Caco-2 (cell line): Measurements from ENCODE around the gene INHBA. TPM values are rescaled to one million over a fixed set of nuclear protein-coding genes. Genes with fewer than 3 reads are reported as not detected.

Experiments used
- BruUV-seq: library from RNA; stranded (reverse); fragments of 400-500 nt; replicated peaks from 2 replicates; lab custom pipeline; 2021; lab: Mats Ljungman, UMichigan
- CTCF ChIA-PET: fragments of 300-600 bp; sonication (Branson Sonifier 250); formaldehyde crosslinking; loops from one replicate; lab custom pipeline; 2022; ENCODE audit warnings: antibody characterized with exemption; lab: Charles Lee
- POLR2A ChIA-PET: fragments of 300-600 bp; sonication (Branson Sonifier 250); formaldehyde crosslinking; loops from one replicate; lab custom pipeline; 2022; ENCODE audit warnings: antibody characterized with exemption; lab: Charles Lee
- DNase-seq, 2 experiments: peaks; one replicate each; pipeline versions ENCODE4 v3.0.0 to v3.0.0-alpha.2; 2020 to 2022
- H3K27me3 ChIP-seq: replicated peaks from 2 replicates; pipeline ENCODE4 v1.6.0; 2011; ENCODE audit warnings: low read length; ENCODE audit not compliant: control insufficient read depth, insufficient read depth
- H3K36me3 ChIP-seq: 2 replicates; pipeline ENCODE4 v1.5.1; 2011; ENCODE audit warnings: low read length; ENCODE audit not compliant: control insufficient read depth, insufficient read depth
- H3K4me1 ChIP-seq: fragments of 250-450 bp; sonication (Bioruptor Pico); 2 replicates; pipeline ENCODE4 v1.5.1; 2020; ENCODE audit warnings: mild to moderate bottlenecking
- H3K4me3 ChIP-seq: 2 replicates; pipeline ENCODE4 v1.5.1; 2011; ENCODE audit warnings: low read depth, mild to moderate bottlenecking, control low read depth, low read length
- H3K9me3 ChIP-seq: fragments of 250-450 bp; sonication (Bioruptor Pico); 2 replicates; pipeline ENCODE4 v1.5.1; 2020; ENCODE audit warnings: mild to moderate bottlenecking, moderate library complexity
- H3K27ac Mint-ChIP-seq: one replicate; pipeline ENCODE4 v1.8.0; 2022; ENCODE audit warnings: mixed read lengths; ENCODE audit not compliant: unreplicated experiment
- H3K27me3 Mint-ChIP-seq: one replicate; pipeline ENCODE4 v1.8.0; 2022; ENCODE audit warnings: mixed read lengths; ENCODE audit not compliant: insufficient read depth, unreplicated experiment
- H3K36me3 Mint-ChIP-seq: one replicate; pipeline ENCODE4 v1.8.0; 2022; ENCODE audit warnings: mild to moderate bottlenecking, mixed read lengths; ENCODE audit not compliant: insufficient read depth, unreplicated experiment
- H3K4me1 Mint-ChIP-seq: one replicate; pipeline ENCODE4 v1.8.0; 2022; ENCODE audit warnings: low read depth, mixed read lengths; ENCODE audit not compliant: unreplicated experiment
- H3K4me3 Mint-ChIP-seq: one replicate; pipeline ENCODE4 v1.8.0; 2022; ENCODE audit warnings: mild to moderate bottlenecking, moderate library complexity, mixed read lengths; ENCODE audit not compliant: unreplicated experiment
- H3K9me3 Mint-ChIP-seq: one replicate; pipeline ENCODE4 v1.8.0; 2022; ENCODE audit warnings: mixed read lengths; ENCODE audit not compliant: unreplicated experiment
- intact Hi-C: fragments of 100-400 bp; cut with micrococcal nuclease; formaldehyde crosslinking; loops from one replicate; pipeline ENCODE4 v1.10.0; 2022; ENCODE audit not compliant: unreplicated experiment
- total RNA-seq: library from RNA; stranded (reverse); gene quantifications from 2 replicates; pipeline ENCODE4 v1.2.3, GENCODE V29; 2022
- TF ChIP-seq, protein P1 (sequence below), 2 experiments: fragments of 200-600 bp in 1 of 2; IDR thresholded peaks; 1 replicate in 1 of 2; 2 replicates in 1 of 2; pipeline versions ENCODE4 v1.5.1 to v1.8.0; 2011 to 2022; ENCODE audit warnings: antibody characterized with exemption in 1 of 2, control low read depth in 1 of 2, inconsistent platforms in 1 of 2, low read depth in 1 of 2, low read length in 1 of 2, mild to moderate bottlenecking in 1 of 2, moderate library complexity in 1 of 2; ENCODE audit not compliant: insufficient read depth in 1 of 2, severe bottlenecking in 1 of 2, unreplicated experiment in 1 of 2

Gene INHBA
- total RNA-seq, 1 experiment from 2014 or later = 0.52 TPM

DNA sequence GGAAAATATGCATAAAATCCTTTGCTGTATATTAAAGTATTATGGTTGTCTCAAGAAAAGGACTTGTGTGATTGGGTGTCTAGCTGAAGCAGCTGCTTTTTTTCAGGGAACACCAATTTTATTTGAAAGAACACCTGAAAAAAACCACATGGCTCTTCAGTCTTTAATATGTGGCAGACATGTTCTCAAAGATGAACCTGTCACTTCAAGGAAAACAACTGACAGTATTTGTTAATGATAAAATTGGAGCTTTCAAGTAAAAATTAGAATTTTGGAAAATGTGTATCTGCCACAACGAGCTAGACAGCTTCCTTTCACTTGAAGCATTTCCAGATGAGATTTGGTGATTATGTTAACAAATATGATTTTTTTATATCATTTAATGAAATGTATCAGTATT, 59.3 kb downstream of the INHBA start:
- no peaks in the 10 kb centered on the region for H3K27me3 ChIP-seq
- Mint-ChIP-seq H3K36me3 (no peaks in the 10 kb centered on the region), H3K4me1 (no peaks in the 10 kb centered on the region)

GRCh38 chr7:41641665-41642014, 61.2 kb downstream of the INHBA start:
- no TSS peak for BruUV-seq
- H3K4me3 ChIP-seq = no peak overlapping the region
- no peaks in the 10 kb centered on the region for H3K9me3 Mint-ChIP-seq
- no peak for DNase-seq
- H3K4me3 Mint-ChIP-seq = no peak overlapping the region
- no peak overlapping the region for H3K27ac Mint-ChIP-seq
- TF ChIP-seq, protein P1, sequence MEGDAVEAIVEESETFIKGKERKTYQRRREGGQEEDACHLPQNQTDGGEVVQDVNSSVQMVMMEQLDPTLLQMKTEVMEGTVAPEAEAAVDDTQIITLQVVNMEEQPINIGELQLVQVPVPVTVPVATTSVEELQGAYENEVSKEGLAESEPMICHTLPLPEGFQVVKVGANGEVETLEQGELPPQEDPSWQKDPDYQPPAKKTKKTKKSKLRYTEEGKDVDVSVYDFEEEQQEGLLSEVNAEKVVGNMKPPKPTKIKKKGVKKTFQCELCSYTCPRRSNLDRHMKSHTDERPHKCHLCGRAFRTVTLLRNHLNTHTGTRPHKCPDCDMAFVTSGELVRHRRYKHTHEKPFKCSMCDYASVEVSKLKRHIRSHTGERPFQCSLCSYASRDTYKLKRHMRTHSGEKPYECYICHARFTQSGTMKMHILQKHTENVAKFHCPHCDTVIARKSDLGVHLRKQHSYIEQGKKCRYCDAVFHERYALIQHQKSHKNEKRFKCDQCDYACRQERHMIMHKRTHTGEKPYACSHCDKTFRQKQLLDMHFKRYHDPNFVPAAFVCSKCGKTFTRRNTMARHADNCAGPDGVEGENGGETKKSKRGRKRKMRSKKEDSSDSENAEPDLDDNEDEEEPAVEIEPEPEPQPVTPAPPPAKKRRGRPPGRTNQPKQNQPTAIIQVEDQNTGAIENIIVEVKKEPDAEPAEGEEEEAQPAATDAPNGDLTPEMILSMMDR (IDR thresholded peaks at IDR 0.05; ENCODE audit: insufficient read depth in 1 of 2, low read depth in 1 of 2, low read length in 1 of 2, severe bottlenecking in 1 of 2, unreplicated experiment in 1 of 2) = no peak
- no peaks in the 10 kb centered on the region for H3K27me3 ChIP-seq
- H3K4me1 ChIP-seq = no peaks in the 10 kb centered on the region
- H3K36me3 ChIP-seq = no peaks in the 10 kb centered on the region
- peaks cover 5% of the 10 kb centered on the region for H3K27me3 Mint-ChIP-seq
- intact Hi-C loops = no loop called here
- H3K9me3 ChIP-seq = no peaks in the 10 kb centered on the region
- POLR2A ChIA-PET = no interaction called here
- no peaks in the 10 kb centered on the region for H3K36me3 Mint-ChIP-seq
- CTCF ChIA-PET = no interaction called here
- no peaks in the 10 kb centered on the region for H3K4me1 Mint-ChIP-seq

More for the DNA sequence above, 59.3 kb downstream of the INHBA start:
- Histone ChIP-seq H3K4me1 (no peaks in the 10 kb centered on the region), H3K9me3 (no peaks in the 10 kb centered on the region), H3K4me3 (no peak overlapping the region), H3K36me3 (no peaks in the 10 kb centered on the region)
- ChIA-PET CTCF (no interaction called here), POLR2A (no interaction called here)
- intact Hi-C loops = no loop called here
- TF ChIP-seq, protein P1 (IDR thresholded peaks at IDR 0.05; ENCODE audit: insufficient read depth in 1 of 2, low read depth in 1 of 2, low read length in 1 of 2, severe bottlenecking in 1 of 2, unreplicated experiment in 1 of 2) = no peak
- H3K4me3 Mint-ChIP-seq = no peak overlapping the region
- no peak overlapping the region for H3K27ac Mint-ChIP-seq
- H3K9me3 Mint-ChIP-seq = no peaks in the 10 kb centered on the region
- BruUV-seq = no TSS peak
- DNase-seq = no peak
- peaks cover 5% of the 10 kb centered on the region for H3K27me3 Mint-ChIP-seq

DNA sequence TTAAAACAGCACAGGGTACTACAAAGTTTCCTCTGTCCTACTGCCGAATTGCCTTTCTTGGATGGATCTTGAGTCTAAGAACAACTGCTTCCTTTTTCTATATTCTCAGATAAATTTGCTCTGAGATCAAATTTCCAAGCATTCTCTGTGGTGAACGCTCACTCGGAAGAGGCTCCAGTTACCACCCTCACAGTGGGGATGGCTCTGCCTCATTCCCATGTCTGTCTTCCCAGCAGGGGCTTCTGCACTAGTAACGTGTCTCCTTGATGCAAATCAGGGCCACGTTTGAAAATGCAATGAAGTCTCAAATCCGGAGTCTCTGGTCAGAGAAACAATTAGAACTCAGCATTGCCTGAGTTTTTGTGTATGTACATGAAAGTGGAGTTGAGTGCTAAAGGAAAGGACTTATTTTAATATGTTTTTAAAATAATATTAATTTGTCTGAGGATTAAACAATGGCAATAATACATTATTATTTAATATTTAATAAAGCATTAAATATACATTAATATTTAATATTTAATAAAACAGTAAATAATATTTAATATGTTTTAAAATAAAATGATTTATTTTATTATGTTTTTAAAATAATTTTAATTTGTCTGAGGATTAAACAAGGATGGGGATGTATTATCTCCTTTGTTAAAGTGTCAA, 61.8 kb downstream of the INHBA start:
- no peaks in the 10 kb centered on the region for H3K36me3 Mint-ChIP-seq
- ChIA-PET CTCF (no interaction called here), POLR2A (no interaction called here)
- H3K4me1 Mint-ChIP-seq = no peaks in the 10 kb centered on the region
- DNase-seq = no peak
- intact Hi-C loops = no loop called here
- Histone ChIP-seq H3K9me3 (no peaks in the 10 kb centered on the region), H3K4me3 (no peak overlapping the region), H3K36me3 (no peaks in the 10 kb centered on the region), H3K4me1 (no peaks in the 10 kb centered on the region), H3K27me3 (no peaks in the 10 kb centered on the region)
- H3K4me3 Mint-ChIP-seq = no peak overlapping the region
- no peaks in the 10 kb centered on the region for H3K9me3 Mint-ChIP-seq
- peaks cover 5% of the 10 kb centered on the region for H3K27me3 Mint-ChIP-seq
- BruUV-seq = no TSS peak
- TF ChIP-seq, protein P1 (IDR thresholded peaks at IDR 0.05; ENCODE audit: insufficient read depth in 1 of 2, low read depth in 1 of 2, low read length in 1 of 2, severe bottlenecking in 1 of 2, unreplicated experiment in 1 of 2) = no peak
- no peak overlapping the region for H3K27ac Mint-ChIP-seq
